HG02678 (cell line): ENCODE measurements around the gene MRGPRE.

Source experiments
- ATAC-seq: cut with Tn5 transposase; IDR thresholded peaks from one replicate; pipeline ENCODE4 v1.9.1; 2021; ENCODE audit warnings: mild to moderate bottlenecking, moderate library complexity; ENCODE audit not compliant: unreplicated experiment

Gene MRGPRE

GRCh38 chr11:3214420-3214699, 17.9 kb downstream of the MRGPRE start:
- no peak for ATAC-seq

GRCh38 chr11:3213659-3214419, 18.4 kb downstream of the MRGPRE start:
- no peak for ATAC-seq

- ATAC-seq, result no peak
These were observed 23.9 kb downstream of the MRGPRE start for GRCh38 chr11:3208272-3208671.

- no peak for ATAC-seq
These were observed 24.6 kb downstream of the MRGPRE start for GRCh38 chr11:3207526-3208189.

- ATAC-seq, result no peak
These were observed 25.4 kb downstream of the MRGPRE start for GRCh38 chr11:3206922-3207204.

- ATAC-seq, result no peak
These were observed 25.9 kb downstream of the MRGPRE start for GRCh38 chr11:3206156-3206921.

GRCh38 chr11:3205261-3206155, 26.7 kb downstream of the MRGPRE start:
- no peak for ATAC-seq

GRCh38 chr11:3204141-3205015, 27.8 kb downstream of the MRGPRE start:
- no peak for ATAC-seq

GRCh38 chr11:3203221-3204043, 28.8 kb downstream of the MRGPRE start:
- no peak for ATAC-seq

GRCh38 chr11:3202759-3203158, 29.5 kb downstream of the MRGPRE start:
- no peak for ATAC-seq

GRCh38 chr11:3202305-3202704, 29.9 kb downstream of the MRGPRE start:
- ATAC-seq, result no peak

GRCh38 chr11:3201677-3202181, 30.5 kb downstream of the MRGPRE start:
- ATAC-seq, result no peak

- ATAC-seq, result no peak
These were observed 31.1 kb downstream of the MRGPRE start for GRCh38 chr11:3201112-3201581.

- no peak for ATAC-seq
These were observed 31.7 kb downstream of the MRGPRE start for GRCh38 chr11:3200388-3201111.

GRCh38 chr11:3199537-3200295, 32.5 kb downstream of the MRGPRE start:
- no peak for ATAC-seq

GRCh38 chr11:3198815-3199214, 33.4 kb downstream of the MRGPRE start:
- ATAC-seq, result no peak

- no peak for ATAC-seq
These were observed 34.2 kb downstream of the MRGPRE start for GRCh38 chr11:3197878-3198528.
